Mammary epithelial cell (primary cell): Measurements from ENCODE around the gene PLEKHO2.

Experiments used
- EZH2 ChIP-seq: IDR thresholded peaks from 2 replicates; pipeline ENCODE4 v1.6.1; 2012; ENCODE audit warnings: low read length, inconsistent platforms, borderline replicate concordance
- TF ChIP-seq, protein P1 (sequence below), 2 donors: IDR thresholded peaks in 1 of 2; conservative IDR thresholded peaks in 1 of 2; 2 replicates each; pipeline ENCODE4 v1.5.1; 2011 to 2012; ENCODE audit warnings: inconsistent platforms in 2 of 2, low read length in 2 of 2, mild to moderate bottlenecking in 2 of 2, control low read depth in 1 of 2, low read depth in 1 of 2; ENCODE audit not compliant: insufficient read depth in 1 of 2; ENCODE audit errors: extremely low read depth in 1 of 2

GRCh38 chr15:64800476-64800875 lies 41.2 kb upstream of the PLEKHO2 start:
- TF ChIP-seq, protein P1, sequence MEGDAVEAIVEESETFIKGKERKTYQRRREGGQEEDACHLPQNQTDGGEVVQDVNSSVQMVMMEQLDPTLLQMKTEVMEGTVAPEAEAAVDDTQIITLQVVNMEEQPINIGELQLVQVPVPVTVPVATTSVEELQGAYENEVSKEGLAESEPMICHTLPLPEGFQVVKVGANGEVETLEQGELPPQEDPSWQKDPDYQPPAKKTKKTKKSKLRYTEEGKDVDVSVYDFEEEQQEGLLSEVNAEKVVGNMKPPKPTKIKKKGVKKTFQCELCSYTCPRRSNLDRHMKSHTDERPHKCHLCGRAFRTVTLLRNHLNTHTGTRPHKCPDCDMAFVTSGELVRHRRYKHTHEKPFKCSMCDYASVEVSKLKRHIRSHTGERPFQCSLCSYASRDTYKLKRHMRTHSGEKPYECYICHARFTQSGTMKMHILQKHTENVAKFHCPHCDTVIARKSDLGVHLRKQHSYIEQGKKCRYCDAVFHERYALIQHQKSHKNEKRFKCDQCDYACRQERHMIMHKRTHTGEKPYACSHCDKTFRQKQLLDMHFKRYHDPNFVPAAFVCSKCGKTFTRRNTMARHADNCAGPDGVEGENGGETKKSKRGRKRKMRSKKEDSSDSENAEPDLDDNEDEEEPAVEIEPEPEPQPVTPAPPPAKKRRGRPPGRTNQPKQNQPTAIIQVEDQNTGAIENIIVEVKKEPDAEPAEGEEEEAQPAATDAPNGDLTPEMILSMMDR (conservative IDR thresholded peaks at IDR 0.05 in 1 of 2, IDR thresholded peaks at IDR 0.05 in 1 of 2; ENCODE audit: extremely low read depth in 1 of 2, insufficient read depth in 1 of 2, low read depth in 1 of 2, low read length in 2 of 2), result no peak
- TF ChIP-seq EZH2, result no peak
